Kidney (tissue), 14 donors: ENCODE measurements around the gene ALLC. TPM values are rescaled to one million over a fixed set of nuclear protein-coding genes. Genes with fewer than 3 reads are reported as not detected.
A peak's percentile ranks its signal among the peaks of the same experiment; 100 is the strongest.

ENCODE experiments used
- DNase-seq, 5 donors: peaks; one replicate each; pipeline ENCODE4 v3.0.0-alpha.2; 2013 to 2020
- FAIRE-seq: peaks from 2 replicates; lab custom pipeline; 2012; peaks lifted over from hg19 to GRCh38; lab: Jason Lieb, UNC
- H3K27ac ChIP-seq, 2 donors: one replicate each; pipeline ENCODE4 v1.7.0; 2013; ENCODE audit warnings: low read depth in 2 of 2, low read length in 2 of 2, inconsistent platforms in 1 of 2
- H3K27me3 ChIP-seq: one replicate; pipeline ENCODE4 v1.7.1; 2013; ENCODE audit warnings: low read length, inconsistent platforms; ENCODE audit not compliant: control insufficient read depth, insufficient read depth
- H3K36me3 ChIP-seq, 3 donors: one replicate each; pipeline versions ENCODE4 v1.7.0 to v1.7.1; 2013; ENCODE audit warnings: low read length in 3 of 3, control low read depth in 1 of 3, inconsistent platforms in 1 of 3; ENCODE audit not compliant: insufficient read depth in 3 of 3, control insufficient read depth in 2 of 3
- H3K4me1 ChIP-seq, 3 donors: one replicate each; pipeline versions ENCODE4 v1.7.0 to v1.7.1; 2013; ENCODE audit warnings: low read length in 3 of 3, inconsistent platforms in 1 of 3, low read depth in 1 of 3; ENCODE audit not compliant: control insufficient read depth in 2 of 3, insufficient read depth in 2 of 3
- H3K4me3 ChIP-seq, 3 donors: one replicate each; pipeline versions ENCODE4 v1.7.0 to v1.8.1; 2013; ENCODE audit warnings: low read length in 3 of 3, control low read depth in 1 of 3, inconsistent platforms in 1 of 3
- H3K9ac ChIP-seq, 3 donors: one replicate each; pipeline versions ENCODE4 v1.7.0 to v1.7.1; 2013; ENCODE audit warnings: low read length in 3 of 3, control low read depth in 1 of 3, inconsistent platforms in 1 of 3
- H3K9me3 ChIP-seq, 3 donors: one replicate each; pipeline versions ENCODE4 v1.7.0 to v1.7.1; 2013; ENCODE audit warnings: low read length in 3 of 3, control low read depth in 1 of 3, inconsistent platforms in 1 of 3; ENCODE audit not compliant: control insufficient read depth in 2 of 3, insufficient read depth in 1 of 3
- CTCF ChIP-seq: IDR thresholded peaks from 3 replicates; pipeline ENCODE4 v1.5.1; 2012; ENCODE audit warnings: mild to moderate bottlenecking, moderate library complexity, borderline replicate concordance; ENCODE audit not compliant: insufficient read depth; ENCODE audit errors: extremely low read depth
- intact Hi-C: fragments of 100-400 bp; cut with DNase I; formaldehyde crosslinking; loops from one replicate; pipeline ENCODE4 v1.11.1; 2022
- polyA plus RNA-seq: library from polyadenylated mRNA; stranded (reverse); fragments of 350-450 nt; fragmentation: Illumina TruSeq; extraction: RNeasy Lipid Tissue Mini Kit (QIAGEN cat#74804); gene quantifications from one replicate; pipeline ENCODE4 v1.2.3, GENCODE V29; 2014; ENCODE audit warnings: low read depth, low replicate concordance; ENCODE audit not compliant: insufficient read depth
- total RNA-seq: library from RNA; stranded (reverse); fragmentation: NEBNext Ultra II Directional; extraction: Animal tissue kit (Norgen Biotek cat#: 25700); gene quantifications from one replicate; pipeline ENCODE4 v1.2.1, GENCODE V29; 2021
- donor health status: control.
- donor health status: control.
- donor health status: control.
- donor health status: control.
- donor health status: control.
- donor health status: DM: yes; HTN: yes; CAD: no.
- donor health status: Normal renal cell carcinoma (clear cell type).

Gene ALLC
- total and polyA plus RNA-seq, 2 donors from 2014 or later = 1.3 TPM; not detected in 1

GRCh38 chr2:3633089-3633981 lies 24.7 kb upstream of the ALLC start:
- no peaks in the 10 kb centered on the region for H3K27me3 ChIP-seq
- H3K4me3 ChIP-seq = no peak overlapping the region
- no peaks in the 10 kb centered on the region for H3K36me3 ChIP-seq
- intact Hi-C loops = no loop called here
- DNase-seq (peak in 2 of 5 donors; percentile 26 to 59), FAIRE-seq (no peak)
- no peaks in the 10 kb centered on the region for H3K9me3 ChIP-seq
- peaks cover 0 to 6% (median 0%) of the 10 kb centered on the region in 3 donors for H3K4me1 ChIP-seq
- TF ChIP-seq CTCF = no peak
- no peak overlapping the region for H3K9ac ChIP-seq
- no peak overlapping the region for H3K27ac ChIP-seq

- intact Hi-C loops = no loop called here
- no peaks in the 10 kb centered on the region for H3K27me3 ChIP-seq
- H3K36me3 ChIP-seq = no peaks in the 10 kb centered on the region
- no peak for FAIRE-seq
- peak in 2 of 5 donors; percentile 24 to 38 for DNase-seq
- no peak overlapping the region for H3K9ac ChIP-seq
- no peaks in the 10 kb centered on the region for H3K9me3 ChIP-seq
- no peak overlapping the region for H3K27ac ChIP-seq
- no peak for TF ChIP-seq CTCF
- H3K4me1 ChIP-seq = peaks cover 0 to 6% (median 0%) of the 10 kb centered on the region in 3 donors
- no peak overlapping the region for H3K4me3 ChIP-seq
Measured at GRCh38 chr2:3633982-3634595, 23.9 kb upstream of the ALLC start.

- H3K4me3 ChIP-seq = no peak overlapping the region
- FAIRE-seq = no peak
- TF ChIP-seq CTCF = no peak
- peak in 2 of 5 donors; percentile 27 to 46 for DNase-seq
- peaks cover 0 to 6% (median 0%) of the 10 kb centered on the region in 3 donors for H3K4me1 ChIP-seq
- H3K9ac ChIP-seq = no peak overlapping the region
- H3K9me3 ChIP-seq = no peaks in the 10 kb centered on the region
- no peak overlapping the region for H3K27ac ChIP-seq
- no peaks in the 10 kb centered on the region for H3K36me3 ChIP-seq
- intact Hi-C loops = no loop called here
- no peaks in the 10 kb centered on the region for H3K27me3 ChIP-seq
Measured at GRCh38 chr2:3634596-3635121, 23.3 kb upstream of the ALLC start.
